ENCODE results near the gene CSF1R. TPM values are rescaled to one million over a fixed set of nuclear protein-coding genes. Genes with fewer than 3 reads are reported as not detected.

CSF1R gene
- total RNA-seq, 4 donors from 2014 or later = 24.9 to 51.7 (median 31.5) TPM

GRCh38 chr5:150044712-150045111 is 41.6 kb downstream of the CSF1R start:
- intact Hi-C loops (cut with DNase I) = no loop called here
- H3K9me3 ChIP-seq = no peaks in the 10 kb centered on the region
- H3K27ac ChIP-seq (replicated peaks in 1 of 4) = no peak overlapping the region
- no peak overlapping the region for H3K4me3 ChIP-seq
- peaks cover 59 to 100% (median 92%) of the 10 kb centered on the region in 4 donors for H3K36me3 ChIP-seq
- no peak for DNase-seq (ENCODE audit: extremely low spot score)
- peaks cover 0 to 17% (median 12%) of the 10 kb centered on the region in 4 donors for H3K4me1 ChIP-seq
- WGBS = 78% methylated on average over 7 of the region's 7 CpGs
- TF ChIP-seq POLR2AphosphoS5 (IDR thresholded peaks at IDR 0.05) (no peak), POLR2A (IDR thresholded peaks at IDR 0.05; ENCODE audit: low read depth) (no peak), EP300 (IDR thresholded peaks at IDR 0.05) (no peak)
- TF ChIP-seq, protein P1, sequence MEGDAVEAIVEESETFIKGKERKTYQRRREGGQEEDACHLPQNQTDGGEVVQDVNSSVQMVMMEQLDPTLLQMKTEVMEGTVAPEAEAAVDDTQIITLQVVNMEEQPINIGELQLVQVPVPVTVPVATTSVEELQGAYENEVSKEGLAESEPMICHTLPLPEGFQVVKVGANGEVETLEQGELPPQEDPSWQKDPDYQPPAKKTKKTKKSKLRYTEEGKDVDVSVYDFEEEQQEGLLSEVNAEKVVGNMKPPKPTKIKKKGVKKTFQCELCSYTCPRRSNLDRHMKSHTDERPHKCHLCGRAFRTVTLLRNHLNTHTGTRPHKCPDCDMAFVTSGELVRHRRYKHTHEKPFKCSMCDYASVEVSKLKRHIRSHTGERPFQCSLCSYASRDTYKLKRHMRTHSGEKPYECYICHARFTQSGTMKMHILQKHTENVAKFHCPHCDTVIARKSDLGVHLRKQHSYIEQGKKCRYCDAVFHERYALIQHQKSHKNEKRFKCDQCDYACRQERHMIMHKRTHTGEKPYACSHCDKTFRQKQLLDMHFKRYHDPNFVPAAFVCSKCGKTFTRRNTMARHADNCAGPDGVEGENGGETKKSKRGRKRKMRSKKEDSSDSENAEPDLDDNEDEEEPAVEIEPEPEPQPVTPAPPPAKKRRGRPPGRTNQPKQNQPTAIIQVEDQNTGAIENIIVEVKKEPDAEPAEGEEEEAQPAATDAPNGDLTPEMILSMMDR (IDR thresholded peaks at IDR 0.05) = no peak
- H3K27me3 ChIP-seq = no peaks in the 10 kb centered on the region

GRCh38 chr5:150044329-150044681 is 42.0 kb downstream of the CSF1R start:
- no peak for TF ChIP-seq POLR2A (IDR thresholded peaks at IDR 0.05; ENCODE audit: low read depth)
- no peak for TF ChIP-seq POLR2AphosphoS5 (IDR thresholded peaks at IDR 0.05)
- TF ChIP-seq, protein P1 (IDR thresholded peaks at IDR 0.05) = no peak
- TF ChIP-seq EP300 (IDR thresholded peaks at IDR 0.05) = no peak
- Histone ChIP-seq H3K4me3 (no peak overlapping the region), H3K27ac (replicated peaks in 1 of 4) (no peak overlapping the region), H3K4me1 (peaks cover 0 to 17% (median 12%) of the 10 kb centered on the region in 4 donors), H3K36me3 (peaks cover 59 to 100% (median 90%) of the 10 kb centered on the region in 4 donors), H3K9me3 (no peaks in the 10 kb centered on the region), H3K27me3 (no peaks in the 10 kb centered on the region)
- no peak for DNase-seq (ENCODE audit: extremely low spot score)
- intact Hi-C loops (cut with DNase I) = no loop called here

- TF ChIP-seq POLR2A (IDR thresholded peaks at IDR 0.05; ENCODE audit: low read depth) = no peak
- TF ChIP-seq, protein P1 (IDR thresholded peaks at IDR 0.05) = no peak
- TF ChIP-seq POLR2AphosphoS5 (IDR thresholded peaks at IDR 0.05) = no peak
- TF ChIP-seq EP300 (IDR thresholded peaks at IDR 0.05) = no peak
- no peak overlapping the region for H3K4me3 ChIP-seq
- intact Hi-C loops (cut with DNase I) = no loop called here
- peaks cover 57 to 100% (median 88%) of the 10 kb centered on the region in 4 donors for H3K36me3 ChIP-seq
- H3K27ac ChIP-seq (replicated peaks in 1 of 4) = no peak overlapping the region
- no peaks in the 10 kb centered on the region for H3K27me3 ChIP-seq
- 78% methylated on average over 4 of the region's 4 CpGs for WGBS
- H3K9me3 ChIP-seq = no peaks in the 10 kb centered on the region
- no peak for DNase-seq (ENCODE audit: extremely low spot score)
- H3K4me1 ChIP-seq = peaks cover 0 to 17% (median 12%) of the 10 kb centered on the region in 4 donors
These were observed 42.6 kb downstream of the CSF1R start for GRCh38 chr5:150043657-150044328.

- intact Hi-C loops (cut with DNase I) = no loop called here
- no peak for DNase-seq (ENCODE audit: extremely low spot score)
- Histone ChIP-seq H3K36me3 (peaks cover 51 to 100% (median 87%) of the 10 kb centered on the region in 4 donors), H3K27ac (replicated peaks in 1 of 4) (no peak overlapping the region), H3K27me3 (no peaks in the 10 kb centered on the region), H3K4me3 (no peak overlapping the region), H3K4me1 (peaks cover 0 to 17% (median 12%) of the 10 kb centered on the region in 4 donors), H3K9me3 (no peaks in the 10 kb centered on the region)
- TF ChIP-seq POLR2AphosphoS5 (IDR thresholded peaks at IDR 0.05) (no peak), EP300 (IDR thresholded peaks at IDR 0.05) (no peak), POLR2A (IDR thresholded peaks at IDR 0.05; ENCODE audit: low read depth) (no peak)
- TF ChIP-seq, protein P1 (IDR thresholded peaks at IDR 0.05) = no peak
- 85% methylated on average over 3 of the region's 3 CpGs for WGBS
These were observed 43.9 kb downstream of the CSF1R start for GRCh38 chr5:150042459-150042858.

Data from esophagus muscularis mucosa (tissue), 4 donors.